Stimulated activated CD8-positive, alpha-beta memory T cell treated with anti-CD3 and anti-CD28 coated beads, Interleukin-4, amount 100 ng/mL, for 24 hours (primary cell): ENCODE results near the gene RNFT2.

Experiments used
- DNase-seq: peaks from one replicate; pipeline ENCODE4 v3.0.0-alpha.2; 2020; ENCODE audit warnings: low read depth

RNFT2 gene

DNA sequence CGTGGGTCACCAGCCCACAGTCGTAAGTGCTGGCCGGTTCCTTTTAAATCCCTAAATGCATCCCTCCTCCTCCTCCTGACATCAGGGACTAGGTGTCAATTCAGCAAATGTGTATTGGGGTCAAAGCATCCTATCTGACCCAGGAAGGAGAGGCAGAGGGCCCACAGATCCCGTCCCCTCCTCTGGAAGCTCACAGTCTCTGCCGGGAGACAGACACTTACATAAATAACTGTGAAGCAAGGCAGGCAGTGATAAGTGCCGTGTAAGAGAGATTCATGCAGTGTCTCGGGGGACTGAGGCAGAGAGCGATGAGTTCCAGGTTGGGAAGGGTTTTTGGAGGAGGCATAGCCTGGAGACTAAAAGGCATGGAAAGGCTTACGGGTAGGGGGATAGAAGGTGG, 99.0 kb downstream of the RNFT2 start:
- no peak for DNase-seq

DNA sequence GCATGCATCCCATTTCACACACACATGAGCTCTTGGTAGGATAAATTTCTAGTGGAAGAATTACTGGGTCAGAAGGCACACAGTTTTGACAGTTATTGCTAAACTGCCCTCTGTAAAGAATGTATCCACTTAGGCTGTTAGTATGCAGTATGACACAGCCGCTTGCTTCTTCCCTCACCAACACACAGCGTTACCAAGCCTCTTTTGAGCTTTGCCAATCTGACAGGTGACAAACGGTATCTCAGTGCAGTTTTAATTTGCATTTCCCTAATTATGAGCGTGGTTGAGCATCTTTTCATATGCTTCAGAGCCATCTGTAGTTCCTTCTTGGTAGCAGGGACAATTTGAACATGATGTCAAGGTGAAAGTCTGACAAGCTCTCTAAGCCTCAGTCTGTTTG, 100.2 kb downstream of the RNFT2 start:
- DNase-seq = no peak

DNA sequence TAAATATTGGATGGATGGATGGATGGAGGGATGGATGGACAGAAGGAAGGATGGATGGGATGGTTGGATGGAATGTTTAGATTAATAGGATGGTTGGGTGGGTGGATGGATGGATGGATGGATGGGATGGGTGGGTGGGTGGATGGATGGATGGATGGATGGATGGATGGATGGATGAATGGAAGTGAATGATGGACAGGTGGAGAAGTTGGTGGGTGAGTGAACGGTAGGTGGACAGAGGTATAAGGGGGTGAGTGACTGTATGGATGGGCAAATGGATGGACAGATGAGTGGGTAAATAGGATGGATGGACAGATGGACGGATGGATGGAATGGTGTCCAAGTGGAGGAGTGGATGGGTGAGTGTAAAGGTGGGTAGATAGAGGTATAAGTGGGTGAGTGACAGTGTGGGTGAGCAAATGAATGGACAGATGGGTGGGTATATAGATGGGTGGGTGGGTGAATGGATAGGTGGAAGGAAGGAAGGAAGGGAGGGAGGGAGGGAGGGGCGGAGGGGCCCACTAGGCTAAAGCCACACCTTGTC, 101.2 kb downstream of the RNFT2 start:
- no peak for DNase-seq

DNA sequence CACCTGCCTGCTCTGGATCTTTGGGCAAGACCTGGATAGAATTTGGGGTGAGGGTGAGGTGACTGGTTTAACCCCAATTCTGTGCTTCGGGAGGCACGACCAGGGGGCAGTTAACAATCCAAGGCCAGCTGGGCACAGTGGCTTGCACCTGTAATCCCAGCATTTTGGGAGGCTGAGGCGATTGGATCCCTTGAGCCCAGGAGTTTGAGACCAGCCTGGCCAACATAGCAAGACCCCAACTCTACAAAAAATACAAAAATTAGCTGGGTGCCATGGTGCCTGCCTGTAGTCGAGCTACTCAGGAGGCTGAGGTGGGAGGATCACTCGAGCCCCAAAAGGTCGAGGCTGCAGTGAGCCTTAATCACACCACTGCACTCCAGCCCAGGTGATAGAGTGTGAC, 105.0 kb downstream of the RNFT2 start:
- no peak for DNase-seq

GRCh38 chr12:116849216-116849615, 111.1 kb downstream of the RNFT2 start:
- no peak for DNase-seq

DNA sequence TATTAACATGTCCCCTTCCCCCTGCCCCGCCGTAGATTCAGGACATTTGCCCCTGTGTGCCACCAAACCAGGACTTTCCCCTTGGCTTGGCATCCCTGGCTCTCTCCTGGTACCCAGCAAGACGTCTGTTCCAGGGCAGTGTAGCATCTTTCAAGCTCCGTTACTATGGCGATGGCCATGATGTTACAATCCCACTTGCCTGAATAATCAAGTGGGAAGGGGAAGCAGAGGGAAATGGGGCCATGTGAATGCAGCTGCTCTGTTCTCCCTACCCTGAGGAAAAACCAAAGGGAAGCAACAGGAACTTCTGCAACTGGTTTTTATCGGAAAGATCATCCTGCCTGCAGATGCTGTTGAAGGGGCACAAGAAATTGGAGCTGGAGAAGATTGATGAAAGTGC, 114.2 kb downstream of the RNFT2 start:
- DNase-seq = no peak

DNA sequence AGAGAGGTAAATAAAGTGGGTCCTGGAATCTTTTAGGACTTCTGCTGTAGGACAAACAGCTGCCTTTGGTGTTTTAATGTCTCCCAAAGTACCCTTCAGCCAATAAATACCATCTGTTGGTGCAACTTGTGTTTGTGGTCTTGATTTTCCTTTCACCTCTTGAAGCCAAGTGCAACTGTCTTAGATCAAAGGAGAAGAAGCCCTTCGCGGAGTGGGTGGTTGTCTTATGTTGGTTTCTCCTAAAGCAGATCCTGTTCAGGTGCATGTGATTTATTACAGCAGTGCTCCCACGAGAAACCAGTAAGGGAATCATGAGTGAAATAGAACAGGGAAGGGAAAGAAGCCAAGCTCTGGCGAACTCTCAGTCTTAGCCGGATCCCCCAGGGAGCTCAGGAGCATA, 115.4 kb downstream of the RNFT2 start:
- no peak for DNase-seq

- no peak for DNase-seq
These were observed 117.8 kb downstream of the RNFT2 start for GRCh38 chr12:116855744-116856470.

GRCh38 chr12:116856729-116857128, 118.6 kb downstream of the RNFT2 start:
- no peak for DNase-seq

DNA sequence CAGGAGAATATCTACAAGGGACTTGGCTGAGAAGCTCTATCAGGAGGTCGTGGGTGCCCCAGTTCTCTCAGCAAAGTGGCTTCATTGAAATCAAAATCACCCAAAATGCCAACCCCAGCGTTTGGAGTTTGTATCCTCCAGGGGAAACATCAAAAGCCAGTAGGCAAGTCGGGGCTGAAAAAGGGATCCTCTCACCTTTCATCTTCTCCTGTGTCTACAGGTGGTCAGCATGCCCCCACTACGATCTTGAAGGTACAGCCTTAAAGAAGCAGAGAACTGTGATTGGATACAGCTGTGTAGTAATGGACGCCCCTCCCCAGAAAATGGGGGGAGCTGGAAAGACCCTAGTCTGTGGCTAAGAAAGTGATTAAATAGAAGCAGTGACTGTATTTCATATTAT, 121.0 kb downstream of the RNFT2 start:
- no peak for DNase-seq

DNA sequence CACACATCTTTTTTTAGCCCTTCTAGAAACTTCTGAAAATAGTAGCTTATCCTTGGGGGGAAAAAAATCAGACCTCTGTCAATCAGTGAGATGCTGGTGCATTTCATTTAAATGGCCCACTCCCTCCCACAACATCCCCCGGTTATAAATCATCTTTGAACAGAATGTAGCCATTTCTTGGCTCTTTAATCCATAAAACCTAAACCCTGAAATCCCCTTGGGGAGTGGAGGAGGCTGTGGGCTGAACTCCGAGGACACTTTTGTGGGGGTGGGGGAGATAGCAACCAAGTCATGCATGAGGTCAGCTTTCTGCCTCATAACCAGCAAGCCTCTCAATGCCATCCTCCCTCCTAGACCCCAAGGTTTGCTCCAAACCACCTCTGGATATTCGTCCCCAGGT, 122.1 kb downstream of the RNFT2 start:
- no peak for DNase-seq

DNA sequence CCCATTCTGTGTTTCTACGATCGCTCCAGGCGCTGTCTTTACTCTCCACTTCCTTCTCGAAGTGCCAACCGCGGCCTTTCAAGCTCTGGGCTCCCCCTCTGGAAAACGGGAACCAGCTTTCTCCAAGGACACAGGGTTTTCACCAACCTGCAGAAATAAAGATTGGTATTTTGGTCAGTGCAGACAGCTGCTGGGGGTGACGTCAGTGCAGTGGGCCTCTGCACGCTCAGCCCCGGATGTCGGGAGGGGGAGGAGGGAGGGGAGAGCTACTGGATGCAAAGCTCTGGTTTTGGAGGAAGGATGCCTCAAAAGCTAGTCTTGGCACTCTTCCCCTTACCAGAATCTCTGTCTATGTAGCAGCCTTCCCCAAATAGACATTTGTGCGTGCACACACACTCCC, 123.2 kb downstream of the RNFT2 start:
- DNase-seq = no peak

DNA sequence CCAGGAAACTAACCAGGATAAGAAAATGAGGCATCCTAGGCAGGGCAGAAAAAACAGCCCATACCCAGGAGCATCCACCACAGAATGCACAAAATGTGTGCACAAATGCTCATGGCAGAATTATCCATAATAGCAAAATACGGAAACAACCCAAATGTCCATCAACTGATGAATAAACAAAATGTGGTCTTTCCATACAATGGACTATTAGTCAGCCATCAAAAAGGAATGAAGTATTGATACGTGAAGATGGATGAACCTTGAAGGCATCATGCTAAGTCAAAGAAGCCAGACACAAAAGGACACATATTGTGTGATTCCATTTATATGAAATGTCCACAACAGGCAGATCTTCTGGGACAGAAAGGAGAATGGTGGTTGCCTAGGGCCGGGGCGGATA, 124.1 kb downstream of the RNFT2 start:
- DNase-seq = no peak

DNA sequence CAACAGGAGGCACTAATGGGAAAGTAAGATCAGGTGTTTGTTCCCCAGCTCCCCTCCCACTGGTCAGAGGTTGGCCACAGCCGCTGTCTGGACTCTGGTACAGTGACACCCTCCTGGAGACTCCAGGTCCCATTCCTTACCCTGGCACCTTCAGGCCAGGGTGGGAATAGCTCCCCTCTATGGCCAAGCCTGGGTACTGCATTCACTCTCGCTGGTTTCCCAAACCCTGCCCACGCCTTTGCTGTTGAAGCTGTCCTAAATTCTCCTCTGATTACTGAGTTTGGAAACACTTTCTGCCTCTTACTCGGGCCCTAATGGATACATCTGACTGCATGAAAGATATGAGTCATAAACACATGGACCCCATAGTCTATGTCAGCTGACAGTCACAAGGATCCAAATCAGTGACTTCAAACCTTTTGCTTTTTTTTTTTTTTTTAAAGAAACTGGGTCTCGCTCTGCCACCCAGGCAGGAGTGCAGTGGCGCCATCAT, 125.2 kb downstream of the RNFT2 start:
- DNase-seq = no peak

DNA sequence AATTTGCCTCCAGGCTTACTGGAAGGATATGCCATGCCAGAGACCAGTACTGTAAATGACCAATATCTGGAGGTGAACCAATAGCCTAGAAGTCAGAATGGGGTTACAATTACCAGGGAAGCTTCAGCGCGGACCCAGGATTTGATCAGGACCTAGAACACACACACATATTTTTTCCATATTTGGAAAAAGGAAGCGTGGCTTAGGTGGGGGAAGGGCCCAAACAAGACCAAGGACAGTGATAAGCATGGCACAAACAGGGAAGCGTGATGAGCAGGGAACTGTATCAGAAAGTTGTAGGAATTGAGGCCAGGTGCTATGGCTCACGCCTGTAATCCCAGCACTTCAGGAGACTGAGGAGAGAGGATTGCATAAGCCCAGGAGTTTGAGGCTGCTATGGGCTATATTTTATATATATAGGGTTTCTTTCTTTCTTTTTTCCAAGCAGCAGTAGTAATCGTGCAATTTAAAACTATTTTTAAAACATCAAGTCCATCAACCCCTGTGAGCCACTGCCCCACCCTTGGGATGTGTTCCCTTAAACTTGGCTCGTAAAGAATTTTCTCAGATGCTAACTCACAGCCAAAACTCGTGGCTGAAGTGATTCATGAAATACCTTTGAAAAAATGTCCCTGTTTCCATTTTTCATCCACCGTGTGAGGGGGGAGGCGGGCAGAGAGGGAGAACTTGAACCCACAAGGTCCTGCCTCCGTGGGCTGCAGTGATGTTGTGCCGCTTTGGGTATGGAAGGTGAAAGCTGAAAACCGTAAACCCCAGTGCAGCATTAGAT, 126.5 kb downstream of the RNFT2 start:
- DNase-seq = no peak

- no peak for DNase-seq
These were observed 129.4 kb downstream of the RNFT2 start for GRCh38 chr12:116867523-116867922.

DNA sequence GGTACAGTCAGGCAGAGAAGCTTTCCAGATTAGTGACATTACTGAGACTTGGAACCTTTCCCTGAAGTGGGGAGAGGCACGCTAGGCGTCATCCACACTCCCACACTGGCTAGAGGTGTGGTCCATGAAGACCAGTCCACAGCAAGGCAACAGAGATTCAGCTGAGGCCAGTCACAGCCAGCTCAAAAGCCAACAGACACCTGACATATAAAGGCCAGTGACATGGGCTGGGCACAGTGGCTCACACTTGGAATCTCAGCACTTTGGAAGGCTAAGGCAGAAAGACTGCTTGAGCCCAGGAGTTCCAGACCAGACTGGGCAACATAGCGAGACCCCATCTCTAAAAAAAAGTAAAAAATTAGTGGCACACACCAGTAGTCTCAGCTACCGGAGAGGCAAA, 132.2 kb downstream of the RNFT2 start:
- no peak for DNase-seq

DNA sequence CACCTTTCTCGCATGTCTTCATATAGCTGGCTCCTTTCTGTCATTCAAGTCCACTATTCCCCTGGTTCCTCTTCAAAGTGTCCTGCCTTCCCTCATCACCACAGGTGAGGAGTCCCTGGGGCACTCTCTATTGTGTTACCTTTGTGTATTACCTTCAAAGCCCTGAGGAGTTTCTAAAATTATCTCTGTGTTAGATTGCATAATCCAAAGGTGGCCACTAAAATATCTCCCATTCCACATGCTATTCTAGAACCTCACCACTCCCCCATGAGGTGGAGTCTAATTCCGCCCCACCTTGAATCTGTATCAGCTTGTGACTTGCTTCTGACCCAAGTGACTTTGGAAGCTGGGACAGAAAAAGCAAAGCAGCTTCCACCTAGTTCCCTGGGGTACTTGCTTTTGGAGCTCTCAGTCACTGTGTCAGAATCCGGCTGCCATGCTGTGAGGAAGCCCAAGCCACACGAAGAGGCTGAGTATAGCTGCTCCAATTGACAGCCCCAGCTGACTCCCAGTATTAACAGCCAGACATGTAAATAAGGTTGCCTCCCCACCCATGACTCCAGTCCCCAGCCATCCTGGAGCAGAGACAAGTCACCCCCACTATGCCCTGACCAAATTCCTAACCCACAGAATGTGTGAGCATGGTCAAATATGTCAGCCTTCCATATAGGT, 136.3 kb downstream of the RNFT2 start:
- DNase-seq = no peak

DNA sequence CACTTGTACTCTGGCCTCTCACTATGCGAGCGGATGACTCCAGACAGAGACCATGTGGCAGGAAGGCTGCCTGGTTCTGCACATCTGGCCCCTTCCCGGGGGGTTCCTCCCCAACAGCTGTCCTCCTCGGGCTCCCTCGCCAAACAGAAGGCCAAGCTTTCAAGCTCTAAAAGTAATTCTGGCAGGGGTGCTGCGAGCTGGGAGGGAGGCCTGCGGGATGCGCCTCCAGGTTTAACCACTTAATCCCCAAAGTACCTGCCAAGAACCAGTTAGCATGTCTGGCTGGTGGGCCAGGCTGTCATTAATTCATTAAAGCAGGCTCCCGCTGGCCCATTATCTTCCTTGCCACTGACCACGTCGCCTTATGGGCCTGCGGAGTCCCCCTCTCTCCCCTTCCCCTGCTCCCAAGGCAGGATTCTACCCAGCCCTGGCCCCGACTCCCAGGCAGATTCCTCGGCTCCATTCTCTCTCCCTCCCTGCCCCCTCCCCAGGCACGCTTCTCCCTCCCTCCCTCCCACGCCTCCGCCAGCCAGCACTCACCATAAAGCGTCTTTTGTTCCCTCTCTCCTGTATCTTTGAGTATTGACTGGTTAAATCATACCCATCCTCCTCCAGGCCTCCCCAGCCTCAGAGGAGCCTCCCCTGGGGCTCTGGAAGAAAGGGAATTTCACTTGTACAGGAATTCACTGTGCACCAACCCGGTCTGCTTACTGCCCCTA, 138.2 kb downstream of the RNFT2 start:
- no peak for DNase-seq

- no peak for DNase-seq
These were observed 140.7 kb downstream of the RNFT2 start for GRCh38 chr12:116878567-116879508.
